Measurements from ENCODE around the gene GIPC1.

The GIPC1 gene

GRCh38 chr19:14494411-14494810, 1.5 kb downstream of the GIPC1 start:
- no peak for DNase-seq
- Histone ChIP-seq H3K9me3 (no peaks in the 10 kb centered on the region), H3K36me3 (peaks cover 5% of the 10 kb centered on the region), H3K4me3 (ENCODE audit: low read depth, low read length) (no peak overlapping the region), H3K27me3 (no peaks in the 10 kb centered on the region), H3K4me1 (no peaks in the 10 kb centered on the region)
- TF ChIP-seq CTCF (IDR thresholded peaks at IDR 0.05; ENCODE audit: low read depth, low read length): no peak

- TF ChIP-seq CTCF (IDR thresholded peaks at IDR 0.05; ENCODE audit: low read depth, low read length): no peak
- H3K9me3 ChIP-seq: no peaks in the 10 kb centered on the region
- no peak overlapping the region for H3K4me3 ChIP-seq (ENCODE audit: low read depth, low read length)
- no peak for DNase-seq
- no peaks in the 10 kb centered on the region for H3K4me1 ChIP-seq
- H3K36me3 ChIP-seq: peaks cover 9% of the 10 kb centered on the region
- H3K27me3 ChIP-seq: no peaks in the 10 kb centered on the region
Observed at GRCh38 chr19:14492756-14493337, 3.1 kb downstream of the GIPC1 start.

- Histone ChIP-seq H3K27me3 (no peaks in the 10 kb centered on the region), H3K4me3 (ENCODE audit: low read depth, low read length) (no peak overlapping the region), H3K4me1 (no peaks in the 10 kb centered on the region), H3K9me3 (peaks cover 2% of the 10 kb centered on the region; the same call in 1 of the 2 replicates), H3K36me3 (peaks cover 15% of the 10 kb centered on the region)
- TF ChIP-seq CTCF (IDR thresholded peaks at IDR 0.05; ENCODE audit: low read depth, low read length): no peak
- DNase-seq: no peak
Observed at GRCh38 chr19:14487370-14488125, 8.4 kb downstream of the GIPC1 start.

GRCh38 chr19:14482172-14482941, 13.6 kb downstream of the GIPC1 start:
- no peaks in the 10 kb centered on the region for H3K27me3 ChIP-seq
- H3K4me3 ChIP-seq (ENCODE audit: low read depth, low read length): no peak overlapping the region
- DNase-seq: no peak
- H3K9me3 ChIP-seq: peaks cover 2% of the 10 kb centered on the region; the same call in 1 of the 2 replicates
- TF ChIP-seq CTCF (IDR thresholded peaks at IDR 0.05; ENCODE audit: low read depth, low read length): no peak
- H3K36me3 ChIP-seq: peaks cover 6% of the 10 kb centered on the region; the same call in 1 of the 2 replicates
- H3K4me1 ChIP-seq: peaks cover 8% of the 10 kb centered on the region

GRCh38 chr19:14480700-14481079, 15.2 kb downstream of the GIPC1 start:
- H3K36me3 ChIP-seq: no peaks in the 10 kb centered on the region; the same call in 1 of the 2 replicates
- no peak overlapping the region for H3K4me3 ChIP-seq (ENCODE audit: low read depth, low read length)
- H3K9me3 ChIP-seq: no peaks in the 10 kb centered on the region
- DNase-seq: no peak
- H3K4me1 ChIP-seq: peaks cover 23% of the 10 kb centered on the region
- H3K27me3 ChIP-seq: no peaks in the 10 kb centered on the region
- no peak for TF ChIP-seq CTCF (IDR thresholded peaks at IDR 0.05; ENCODE audit: low read depth, low read length)
